ENCODE measurements around the gene ADAMTS17.

Gene ADAMTS17

DNA sequence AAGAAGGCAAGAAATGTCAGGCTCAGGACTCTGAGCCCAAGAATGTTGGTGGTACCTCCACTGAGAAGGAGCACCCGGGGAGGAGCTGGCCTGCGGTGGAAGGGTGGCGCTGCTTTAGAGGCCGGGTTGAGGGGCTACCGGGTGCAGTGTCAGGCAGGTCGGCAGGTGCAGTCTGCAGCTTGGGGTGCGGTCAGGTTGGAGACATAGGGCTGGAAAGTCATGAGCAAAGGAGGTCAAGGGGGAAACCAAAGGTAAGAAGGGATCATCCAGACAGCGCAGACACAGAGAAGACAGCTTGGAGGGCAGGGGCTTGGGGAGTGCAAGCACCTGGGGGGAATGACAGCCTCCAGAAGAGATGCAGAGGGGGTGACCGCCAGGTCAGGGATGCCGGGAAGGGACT, 334.2 kb downstream of the ADAMTS17 start:
- H3K27ac ChIP-seq: no peak overlapping the region
- no peak for TF ChIP-seq CTCF (conservative IDR thresholded peaks at IDR 0.05)

- no peak for TF ChIP-seq CTCF (conservative IDR thresholded peaks at IDR 0.05)
- no peak overlapping the region for H3K27ac ChIP-seq
These were observed 336.1 kb downstream of the ADAMTS17 start for GRCh38 chr15:100005715-100006114.

GRCh38 chr15:100005013-100005412, 336.8 kb downstream of the ADAMTS17 start:
- TF ChIP-seq CTCF (conservative IDR thresholded peaks at IDR 0.05): no peak
- H3K27ac ChIP-seq: no peak overlapping the region

DNA sequence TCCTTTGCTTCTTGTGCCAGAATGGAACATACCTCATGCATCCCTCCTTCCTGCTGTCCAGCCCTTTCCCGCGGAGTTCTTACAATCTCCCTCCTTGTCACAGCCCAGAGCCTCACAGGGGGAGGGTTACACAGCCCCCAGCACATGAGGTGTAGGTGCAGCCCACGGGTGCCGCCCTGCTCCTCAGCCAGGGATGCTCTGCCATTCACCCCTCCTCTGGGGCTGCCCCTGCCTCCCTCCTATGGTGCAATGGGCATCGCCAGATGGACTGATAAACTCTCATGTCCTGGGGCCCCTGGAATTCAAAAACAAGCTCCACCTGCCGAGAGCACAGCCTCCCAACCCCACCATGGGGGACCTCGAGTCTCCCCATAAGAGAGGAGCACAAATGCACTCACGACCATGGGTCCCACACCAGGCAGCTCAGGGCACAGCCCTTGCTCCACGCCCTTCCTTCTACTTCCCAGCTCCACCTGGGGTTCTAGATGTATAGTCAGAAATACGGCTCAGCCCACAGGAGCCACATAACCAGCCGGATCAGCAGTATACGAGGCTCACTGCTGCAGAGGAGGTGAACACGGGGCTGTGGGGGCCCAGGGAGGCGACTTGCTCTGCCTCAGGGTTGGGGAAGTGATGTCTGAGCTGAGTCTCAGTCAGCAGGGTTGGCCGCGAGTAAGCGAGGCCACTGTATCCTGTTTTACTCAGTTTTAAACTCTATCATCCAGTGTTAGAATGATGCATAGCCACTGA, 338.8 kb downstream of the ADAMTS17 start:
- no peak for TF ChIP-seq CTCF (conservative IDR thresholded peaks at IDR 0.05)
- H3K27ac ChIP-seq: no peak overlapping the region

DNA sequence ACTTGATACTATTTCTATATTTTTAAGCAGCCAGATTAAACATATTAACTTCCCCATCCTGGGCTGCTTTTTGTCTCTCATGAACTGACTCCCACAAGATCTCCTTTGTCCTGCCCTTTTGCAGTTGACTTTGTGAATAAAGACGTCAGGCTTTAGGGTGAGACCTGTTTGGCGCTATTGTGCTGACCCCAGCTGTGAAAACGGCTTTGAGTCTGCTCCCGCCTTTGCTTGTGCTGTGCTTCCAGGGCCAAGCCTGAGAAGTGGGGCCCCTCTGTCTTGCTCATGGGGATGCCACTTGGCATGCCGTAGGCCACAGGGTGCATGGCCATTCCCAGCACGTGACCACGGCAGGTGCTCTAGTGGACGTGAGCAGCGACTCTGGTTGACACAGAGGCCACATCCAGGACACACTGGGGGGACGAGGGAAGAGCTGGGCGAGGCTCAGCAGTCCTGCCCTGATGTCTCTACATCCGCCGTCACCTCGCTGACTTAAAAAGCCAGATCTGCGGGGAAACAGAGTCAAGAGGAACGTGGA, 339.6 kb downstream of the ADAMTS17 start:
- no peak overlapping the region for H3K27ac ChIP-seq
- no peak for TF ChIP-seq CTCF (conservative IDR thresholded peaks at IDR 0.05)

DNA sequence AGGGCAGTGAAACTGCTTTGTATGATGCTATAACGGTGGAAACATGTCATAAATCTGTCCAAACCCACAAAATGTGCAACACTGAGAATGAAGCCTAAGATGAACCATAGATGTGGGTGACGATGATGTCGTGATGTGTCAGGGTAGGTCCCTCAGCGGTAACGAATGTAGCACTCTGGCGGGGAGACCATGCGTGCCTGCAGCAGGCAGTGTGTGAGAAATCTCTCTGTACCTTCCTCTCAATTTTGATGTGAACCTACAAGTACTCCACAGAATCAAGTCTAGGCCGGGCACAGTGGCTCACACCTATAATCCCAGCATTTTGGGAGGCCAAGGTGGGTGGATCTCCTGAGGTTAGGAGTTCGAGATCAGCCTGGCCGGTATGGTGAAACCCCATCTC, 340.4 kb downstream of the ADAMTS17 start:
- TF ChIP-seq CTCF (conservative IDR thresholded peaks at IDR 0.05): no peak

GRCh38 chr15:99999282-100000070, 342.3 kb downstream of the ADAMTS17 start:
- no peak overlapping the region for H3K27ac ChIP-seq
- TF ChIP-seq CTCF (conservative IDR thresholded peaks at IDR 0.05): no peak

More for the DNA sequence above, 340.4 kb downstream of the ADAMTS17 start:
- H3K27ac ChIP-seq: no peak overlapping the region

All from VCaP (cell line).